ENCODE data around the gene MAGEA2B. TPM values are rescaled to one million over a fixed set of nuclear protein-coding genes. Genes with fewer than 3 reads are reported as not detected.
"Not testable (repeated sequence)": the region's sequence is repeated elsewhere in the genome, so short reads cannot be mapped to it uniquely, and the experiment has no call there.

The MAGEA2B gene
- total RNA-seq, 1 experiment from 2014 or later: not detected

GRCh38 chrX:152759544-152759943, 45.1 kb downstream of the MAGEA2B start:
- H3K27ac Mint-ChIP-seq (ENCODE audit: low read depth, unreplicated experiment); DNase-seq (ENCODE audit: unreplicated experiment); H3K4me1 Mint-ChIP-seq (ENCODE audit: insufficient read depth, unreplicated experiment); H3K4me3 Mint-ChIP-seq (ENCODE audit: unreplicated experiment); H3K36me3 Mint-ChIP-seq (ENCODE audit: insufficient read depth, unreplicated experiment); intact Hi-C loops (cut with micrococcal nuclease); CTCF ChIA-PET; BruUV-seq (replicated peaks); H3K27me3 Mint-ChIP-seq (ENCODE audit: insufficient read depth, unreplicated experiment); H3K9me3 Mint-ChIP-seq (ENCODE audit: unreplicated experiment); POLR2A ChIA-PET: not testable (repeated sequence)

GRCh38 chrX:152761582-152761981, 47.2 kb downstream of the MAGEA2B start:
- H3K27me3 Mint-ChIP-seq (ENCODE audit: insufficient read depth, unreplicated experiment); POLR2A ChIA-PET; BruUV-seq (replicated peaks); H3K36me3 Mint-ChIP-seq (ENCODE audit: insufficient read depth, unreplicated experiment); H3K4me3 Mint-ChIP-seq (ENCODE audit: unreplicated experiment); DNase-seq (ENCODE audit: unreplicated experiment); H3K27ac Mint-ChIP-seq (ENCODE audit: low read depth, unreplicated experiment); H3K4me1 Mint-ChIP-seq (ENCODE audit: insufficient read depth, unreplicated experiment); H3K9me3 Mint-ChIP-seq (ENCODE audit: unreplicated experiment); intact Hi-C loops (cut with micrococcal nuclease); CTCF ChIA-PET: not testable (repeated sequence)

GRCh38 chrX:152766562-152766961, 52.1 kb downstream of the MAGEA2B start:
- CTCF ChIA-PET; intact Hi-C loops (cut with micrococcal nuclease); H3K36me3 Mint-ChIP-seq (ENCODE audit: insufficient read depth, unreplicated experiment): not testable (repeated sequence)

More at GRCh38 chrX:152766562-152766961, 52.1 kb downstream of the MAGEA2B start:
- H3K27me3 Mint-ChIP-seq (ENCODE audit: insufficient read depth, unreplicated experiment); DNase-seq (ENCODE audit: unreplicated experiment); POLR2A ChIA-PET; H3K4me3 Mint-ChIP-seq (ENCODE audit: unreplicated experiment); H3K4me1 Mint-ChIP-seq (ENCODE audit: insufficient read depth, unreplicated experiment); BruUV-seq (replicated peaks); H3K27ac Mint-ChIP-seq (ENCODE audit: low read depth, unreplicated experiment); H3K9me3 Mint-ChIP-seq (ENCODE audit: unreplicated experiment): not testable (repeated sequence)

Other genes with a start within 250 kb of the MAGEA2B start
- 0.05 TPM in 1 of 2 replicates, not detected in the other for gene GABRQ, start 76.7 kb upstream of the MAGEA2B start, total RNA-seq (2022)
- not detected in 2 replicates for gene MAGEA3, start 15.8 kb upstream of the MAGEA2B start, total RNA-seq (2022)
- gene CSAG2, start 5.4 kb upstream of the MAGEA2B start, total RNA-seq (2022): not detected in 2 replicates
- gene CSAG1, start 19.1 kb downstream of the MAGEA2B start, total RNA-seq (2022): not detected in 2 replicates
- not detected in 2 replicates for gene MAGEA12, start 19.1 kb downstream of the MAGEA2B start, total RNA-seq (2022)
- gene MAGEA2, start 39.2 kb downstream of the MAGEA2B start, total RNA-seq (2022): not detected in 2 replicates
- gene CSAG3, start 44.6 kb downstream of the MAGEA2B start, total RNA-seq (2022): not detected in 2 replicates
- gene MAGEA6, start 55.1 kb downstream of the MAGEA2B start, total RNA-seq (2022): not detected in 2 replicates
- 22.5 and 29.3 TPM in 2 replicates for gene CETN2, start 116.1 kb downstream of the MAGEA2B start, total RNA-seq (2022)
- gene NSDHL, start 116.4 kb downstream of the MAGEA2B start, total RNA-seq (2022): 12.8 and 13.7 TPM in 2 replicates
- 14.2 and 17.8 TPM in 2 replicates for gene ZNF185, start 183.4 kb downstream of the MAGEA2B start, total RNA-seq (2022)

Measured in MCF 10A (cell line).